ENCODE results near the gene ULK3.

- TF ChIP-seq YY1 (IDR thresholded peaks at IDR 0.05; ENCODE audit: low read depth) (no peak), TAF1 (IDR thresholded peaks at IDR 0.05; ENCODE audit: low read depth) (no peak), EGR1 (IDR thresholded peaks at IDR 0.05) (no peak), FOXM1 (IDR thresholded peaks at IDR 0.05; ENCODE audit: borderline replicate concordance, low read depth) (no peak), EP300 (IDR thresholded peaks at IDR 0.05; ENCODE audit: borderline replicate concordance) (no peak), RAD21 (IDR thresholded peaks at IDR 0.05; ENCODE audit: low read depth) (no peak), REST (IDR thresholded peaks at IDR 0.05; ENCODE audit: low read depth) (no peak), MAX (IDR thresholded peaks at IDR 0.05) (no peak), ZBTB7A (IDR thresholded peaks at IDR 0.05; ENCODE audit: low read depth) (no peak), CREB1 (IDR thresholded peaks at IDR 0.05; ENCODE audit: low read depth) (no peak)
These were observed 14.9 kb upstream of the ULK3 start for GRCh38 chr15:74857671-74858368.
